ENCODE data around the gene FRMD7. TPM values are rescaled to one million over a fixed set of nuclear protein-coding genes. Genes with fewer than 3 reads are reported as not detected.

Gene FRMD7
- total and polyA plus RNA-seq, 10 of the 15 experiments (the other 5 are each of a cell fraction or from before 2014, with no cell fraction given) = 0.03 to 0.94 TPM; not detected in 8

DNA sequence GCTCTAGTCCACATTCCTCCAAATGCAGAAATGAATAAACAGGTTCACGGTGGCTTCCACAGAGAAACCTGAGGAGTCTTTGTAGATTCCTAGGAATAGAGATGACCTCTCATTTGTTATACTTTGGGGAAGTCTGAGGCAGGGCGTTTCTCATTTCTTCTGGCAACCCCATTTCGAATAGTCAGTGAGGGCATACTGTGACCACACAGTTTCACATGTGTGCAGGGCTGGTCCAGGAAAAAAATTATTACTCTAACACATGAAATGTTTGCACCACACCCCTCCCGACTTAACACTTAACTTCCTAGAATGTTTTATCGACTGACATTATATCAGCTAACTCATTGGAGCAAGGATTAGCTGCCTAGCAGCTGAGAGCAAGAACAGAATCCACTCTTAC lies 12.0 kb downstream of the FRMD7 start:
- H3K27ac ChIP-seq (ENCODE audit: control insufficient read depth, insufficient read depth) = no peak overlapping the region
- TF ChIP-seq PML (IDR thresholded peaks at IDR 0.05; ENCODE audit: low read length) (no peak), MYC (IDR thresholded peaks at IDR 0.05; ENCODE audit: insufficient read depth, insufficient read length, insufficient replicate concordance, low read length, severe bottlenecking) (no peak), MXI1 (IDR thresholded peaks at IDR 0.05; ENCODE audit: low read depth, low read length) (no peak), CHD1 (IDR thresholded peaks at IDR 0.05; ENCODE audit: low read depth, low read length) (no peak), CREM (IDR thresholded peaks at IDR 0.05; ENCODE audit: low read depth) (no peak), ZNF384 (IDR thresholded peaks at IDR 0.05; ENCODE audit: borderline replicate concordance, low read depth, low read length) (no peak), TBL1XR1 (IDR thresholded peaks at IDR 0.05; ENCODE audit: low read depth, low read length) (no peak), DPF2 (IDR thresholded peaks at IDR 0.05) (no peak), RCOR1 (conservative IDR thresholded peaks at IDR 0.05; ENCODE audit: low read depth, low read length) (no peak), IKZF2 (IDR thresholded peaks at IDR 0.05) (no peak), POLR2A (IDR thresholded peaks at IDR 0.05; ENCODE audit: low read depth, low read length) (no peak), SMAD1 (IDR thresholded peaks at IDR 0.05; ENCODE audit: low read depth, partially characterized antibody) (no peak)
- TF ChIP-seq, protein P1, sequence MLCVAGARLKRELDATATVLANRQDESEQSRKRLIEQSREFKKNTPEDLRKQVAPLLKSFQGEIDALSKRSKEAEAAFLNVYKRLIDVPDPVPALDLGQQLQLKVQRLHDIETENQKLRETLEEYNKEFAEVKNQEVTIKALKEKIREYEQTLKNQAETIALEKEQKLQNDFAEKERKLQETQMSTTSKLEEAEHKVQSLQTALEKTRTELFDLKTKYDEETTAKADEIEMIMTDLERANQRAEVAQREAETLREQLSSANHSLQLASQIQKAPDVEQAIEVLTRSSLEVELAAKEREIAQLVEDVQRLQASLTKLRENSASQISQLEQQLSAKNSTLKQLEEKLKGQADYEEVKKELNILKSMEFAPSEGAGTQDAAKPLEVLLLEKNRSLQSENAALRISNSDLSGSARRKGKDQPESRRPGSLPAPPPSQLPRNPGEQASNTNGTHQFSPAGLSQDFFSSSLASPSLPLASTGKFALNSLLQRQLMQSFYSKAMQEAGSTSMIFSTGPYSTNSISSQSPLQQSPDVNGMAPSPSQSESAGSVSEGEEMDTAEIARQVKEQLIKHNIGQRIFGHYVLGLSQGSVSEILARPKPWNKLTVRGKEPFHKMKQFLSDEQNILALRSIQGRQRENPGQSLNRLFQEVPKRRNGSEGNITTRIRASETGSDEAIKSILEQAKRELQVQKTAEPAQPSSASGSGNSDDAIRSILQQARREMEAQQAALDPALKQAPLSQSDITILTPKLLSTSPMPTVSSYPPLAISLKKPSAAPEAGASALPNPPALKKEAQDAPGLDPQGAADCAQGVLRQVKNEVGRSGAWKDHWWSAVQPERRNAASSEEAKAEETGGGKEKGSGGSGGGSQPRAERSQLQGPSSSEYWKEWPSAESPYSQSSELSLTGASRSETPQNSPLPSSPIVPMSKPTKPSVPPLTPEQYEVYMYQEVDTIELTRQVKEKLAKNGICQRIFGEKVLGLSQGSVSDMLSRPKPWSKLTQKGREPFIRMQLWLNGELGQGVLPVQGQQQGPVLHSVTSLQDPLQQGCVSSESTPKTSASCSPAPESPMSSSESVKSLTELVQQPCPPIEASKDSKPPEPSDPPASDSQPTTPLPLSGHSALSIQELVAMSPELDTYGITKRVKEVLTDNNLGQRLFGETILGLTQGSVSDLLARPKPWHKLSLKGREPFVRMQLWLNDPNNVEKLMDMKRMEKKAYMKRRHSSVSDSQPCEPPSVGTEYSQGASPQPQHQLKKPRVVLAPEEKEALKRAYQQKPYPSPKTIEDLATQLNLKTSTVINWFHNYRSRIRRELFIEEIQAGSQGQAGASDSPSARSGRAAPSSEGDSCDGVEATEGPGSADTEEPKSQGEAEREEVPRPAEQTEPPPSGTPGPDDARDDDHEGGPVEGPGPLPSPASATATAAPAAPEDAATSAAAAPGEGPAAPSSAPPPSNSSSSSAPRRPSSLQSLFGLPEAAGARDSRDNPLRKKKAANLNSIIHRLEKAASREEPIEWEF (IDR thresholded peaks at IDR 0.05; ENCODE audit: insufficient replicate concordance, low read depth, low read length) = no peak
- TF ChIP-seq, protein P2, sequence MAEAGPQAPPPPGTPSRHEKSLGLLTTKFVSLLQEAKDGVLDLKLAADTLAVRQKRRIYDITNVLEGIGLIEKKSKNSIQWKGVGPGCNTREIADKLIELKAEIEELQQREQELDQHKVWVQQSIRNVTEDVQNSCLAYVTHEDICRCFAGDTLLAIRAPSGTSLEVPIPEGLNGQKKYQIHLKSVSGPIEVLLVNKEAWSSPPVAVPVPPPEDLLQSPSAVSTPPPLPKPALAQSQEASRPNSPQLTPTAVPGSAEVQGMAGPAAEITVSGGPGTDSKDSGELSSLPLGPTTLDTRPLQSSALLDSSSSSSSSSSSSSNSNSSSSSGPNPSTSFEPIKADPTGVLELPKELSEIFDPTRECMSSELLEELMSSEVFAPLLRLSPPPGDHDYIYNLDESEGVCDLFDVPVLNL (IDR thresholded peaks at IDR 0.05; ENCODE audit: low read depth, low read length) = no peak
- TF ChIP-seq, protein P3, sequence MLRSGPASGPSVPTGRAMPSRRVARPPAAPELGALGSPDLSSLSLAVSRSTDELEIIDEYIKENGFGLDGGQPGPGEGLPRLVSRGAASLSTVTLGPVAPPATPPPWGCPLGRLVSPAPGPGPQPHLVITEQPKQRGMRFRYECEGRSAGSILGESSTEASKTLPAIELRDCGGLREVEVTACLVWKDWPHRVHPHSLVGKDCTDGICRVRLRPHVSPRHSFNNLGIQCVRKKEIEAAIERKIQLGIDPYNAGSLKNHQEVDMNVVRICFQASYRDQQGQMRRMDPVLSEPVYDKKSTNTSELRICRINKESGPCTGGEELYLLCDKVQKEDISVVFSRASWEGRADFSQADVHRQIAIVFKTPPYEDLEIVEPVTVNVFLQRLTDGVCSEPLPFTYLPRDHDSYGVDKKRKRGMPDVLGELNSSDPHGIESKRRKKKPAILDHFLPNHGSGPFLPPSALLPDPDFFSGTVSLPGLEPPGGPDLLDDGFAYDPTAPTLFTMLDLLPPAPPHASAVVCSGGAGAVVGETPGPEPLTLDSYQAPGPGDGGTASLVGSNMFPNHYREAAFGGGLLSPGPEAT (IDR thresholded peaks at IDR 0.05; ENCODE audit: low read depth) = no peak
- RAD21 ChIA-PET (ENCODE audit: unreplicated experiment) = no interaction called here
- in situ Hi-C loops (cut with MboI) (no loop called here), intact Hi-C loops (cut with micrococcal nuclease; ENCODE audit: unreplicated experiment) (loop anchor here (5.0 kb wide), 1 partner anchor 48 kb away; no protein-coding TSS in a partner anchor)
- CTCF ChIA-PET = interaction anchor here (1.0 kb wide), 1 partner anchor 23 kb away, joined by 3 read pairs; no protein-coding TSS in a partner anchor
- H4K20me1 ChIP-seq (ENCODE audit: control insufficient read depth, insufficient read depth) = no peaks in the 10 kb centered on the region
- no peak overlapping the region for H3K4me3 ChIP-seq
- no peaks in the 10 kb centered on the region for H3K79me2 ChIP-seq (ENCODE audit: control insufficient read depth, insufficient read depth, low read length)
- FAIRE-seq (no peak), ATAC-seq (no peak), DNase-seq (ENCODE audit: low read depth, low spot score) (no peak)
- no peak overlapping the region for H3K9ac ChIP-seq (ENCODE audit: control insufficient read depth, insufficient read depth, low read length)
- SMC1A ChIA-PET (ENCODE audit: uncharacterized antibody, unreplicated experiment) = interaction anchor here (0.6 to 0.9 kb wide), 2 partner anchors 10 to 217 kb away, joined by 3 read pairs; no protein-coding TSS in a partner anchor
- no peaks in the 10 kb centered on the region for H3K36me3 ChIP-seq (ENCODE audit: control insufficient read depth in 2 of 2, insufficient read depth in 2 of 2, low read length in 1 of 2)
- no peaks in the 10 kb centered on the region for H3K9me3 ChIP-seq (replicated peaks; ENCODE audit: control insufficient read depth, insufficient read depth, low read length)
- POLR2A ChIA-PET = no interaction called here
- 6% methylated on average over 5 of the region's 5 CpGs for WGBS (ENCODE audit: insufficient coverage, insufficient replicate concordance, low lambda C conversion rate, missing lambda C conversion rate)
- no peak overlapping the region for H2AFZ ChIP-seq (ENCODE audit: control insufficient read depth, low read depth, low read length)
- no peaks in the 10 kb centered on the region for H3K4me1 ChIP-seq (ENCODE audit: control insufficient read depth, insufficient read depth, low read length)
- no TSS peak for BruUV-seq (replicated peaks)
- no peaks in the 10 kb centered on the region for H3K27me3 ChIP-seq (replicated peaks in 1 of 2; ENCODE audit: control insufficient read depth in 2 of 2, insufficient read depth in 2 of 2, low read length in 1 of 2)
- H3K4me2 ChIP-seq (ENCODE audit: control insufficient read depth, insufficient read depth) = no peak overlapping the region
